HG02870 (cell line): ENCODE results near the gene RMRP.
"Not testable (repeated sequence)": the region's sequence is repeated elsewhere in the genome, so short reads cannot be mapped to it uniquely, and the experiment has no call there.

Source experiments
- ATAC-seq: cut with Tn5 transposase; IDR thresholded peaks from one replicate; pipeline ENCODE4 v1.9.1; 2021; ENCODE audit warnings: mild to moderate bottlenecking, moderate library complexity; ENCODE audit not compliant: unreplicated experiment

RMRP gene

DNA sequence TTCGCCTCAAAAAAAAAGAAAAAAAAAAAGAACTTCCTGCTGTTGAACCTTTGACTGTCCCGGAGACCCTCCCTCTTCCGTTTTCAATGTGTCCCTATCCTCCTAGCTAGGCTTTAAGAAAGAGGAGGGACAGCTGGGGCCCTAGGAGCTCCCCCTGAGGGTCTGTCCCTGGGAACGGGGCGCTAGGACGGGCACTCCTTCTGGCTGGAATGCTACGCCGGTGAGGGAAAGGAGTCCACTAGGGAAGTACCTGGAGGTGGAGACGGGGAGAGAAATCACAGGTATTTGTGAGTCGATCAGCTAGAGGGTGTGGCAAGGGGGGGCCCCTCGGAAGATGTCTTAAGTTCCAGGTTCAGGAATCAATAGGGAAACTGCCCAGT, 11.7 kb downstream of the RMRP start:
- no peak for ATAC-seq

DNA sequence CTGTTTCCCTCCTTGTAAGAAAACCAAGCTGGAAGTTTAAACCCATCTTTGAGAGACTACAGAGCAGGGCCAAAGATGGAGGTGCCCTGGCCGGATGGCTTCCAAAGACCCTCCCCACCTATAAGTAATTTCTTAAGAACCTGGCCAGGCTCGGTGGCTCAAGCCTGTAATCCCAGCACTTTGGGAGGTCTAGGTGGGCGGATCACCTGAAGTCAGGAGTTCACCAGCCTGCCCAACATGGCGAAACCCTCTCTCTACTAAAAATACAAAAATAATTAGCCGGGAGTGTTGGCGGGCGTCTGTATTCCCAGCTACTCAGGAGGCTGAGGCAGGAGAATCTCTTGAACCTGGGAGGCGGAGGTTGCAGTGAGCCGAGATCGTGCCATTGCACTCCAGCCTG, 12.1 kb downstream of the RMRP start:
- ATAC-seq = not testable (repeated sequence)

DNA sequence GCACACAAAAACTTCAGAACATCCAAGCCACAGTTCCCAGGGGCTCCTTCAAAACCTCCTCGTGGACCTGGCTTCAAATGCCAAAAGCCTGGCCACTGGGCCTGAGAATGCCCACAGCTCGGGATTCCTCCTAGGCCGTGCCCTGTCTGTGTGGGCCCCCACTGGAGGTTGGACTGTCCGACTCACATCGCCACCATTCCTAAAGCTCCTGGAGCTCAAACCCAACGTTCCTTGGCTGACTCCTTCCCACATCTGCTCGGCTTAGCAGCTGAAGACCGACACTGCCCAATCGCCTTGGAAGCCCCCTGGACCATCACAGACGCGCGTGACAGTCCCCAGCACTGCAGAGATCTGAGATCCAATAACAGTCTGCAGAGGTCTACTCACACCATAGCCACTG, 14.8 kb downstream of the RMRP start:
- no peak for ATAC-seq

DNA sequence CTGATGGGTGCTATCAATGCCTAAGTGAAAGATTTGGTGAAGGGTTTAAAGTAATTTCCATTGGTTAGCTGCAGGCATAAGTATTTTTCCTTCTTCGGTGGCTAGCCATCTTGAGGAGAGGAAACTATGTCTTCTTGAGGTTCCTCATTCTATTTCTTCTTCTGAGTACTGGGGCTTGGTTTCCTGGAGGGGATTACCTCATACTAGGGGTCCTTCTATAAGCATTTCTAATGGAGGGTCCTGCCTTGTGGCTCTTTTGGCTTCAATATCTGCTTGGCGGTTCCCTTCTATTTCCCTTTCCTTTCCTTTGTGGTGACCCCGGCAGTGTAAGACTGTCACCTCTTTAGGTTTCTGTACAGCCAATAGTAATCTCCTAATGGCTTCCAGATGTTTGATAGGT, 16.3 kb downstream of the RMRP start:
- not testable (repeated sequence) for ATAC-seq

DNA sequence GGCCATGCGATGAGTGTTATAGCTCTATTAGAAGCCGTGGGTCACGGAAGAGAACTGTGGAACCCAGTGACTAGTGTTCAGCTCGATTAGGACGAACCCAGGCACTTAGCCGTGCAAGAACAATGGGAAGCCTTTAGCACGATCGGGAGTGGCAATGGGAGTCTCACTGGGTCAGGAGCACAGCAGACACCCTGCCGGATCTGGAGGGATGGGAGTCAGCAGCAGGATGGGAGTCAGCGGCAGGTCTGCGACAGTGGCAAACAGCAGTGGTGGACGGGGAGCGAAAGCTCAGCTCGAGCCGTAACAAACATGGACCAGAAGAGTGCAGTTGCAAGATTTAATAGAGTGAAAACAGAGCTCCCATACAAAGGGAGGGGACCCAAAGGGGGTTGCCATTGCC, 17.4 kb downstream of the RMRP start:
- ATAC-seq = not testable (repeated sequence)

DNA sequence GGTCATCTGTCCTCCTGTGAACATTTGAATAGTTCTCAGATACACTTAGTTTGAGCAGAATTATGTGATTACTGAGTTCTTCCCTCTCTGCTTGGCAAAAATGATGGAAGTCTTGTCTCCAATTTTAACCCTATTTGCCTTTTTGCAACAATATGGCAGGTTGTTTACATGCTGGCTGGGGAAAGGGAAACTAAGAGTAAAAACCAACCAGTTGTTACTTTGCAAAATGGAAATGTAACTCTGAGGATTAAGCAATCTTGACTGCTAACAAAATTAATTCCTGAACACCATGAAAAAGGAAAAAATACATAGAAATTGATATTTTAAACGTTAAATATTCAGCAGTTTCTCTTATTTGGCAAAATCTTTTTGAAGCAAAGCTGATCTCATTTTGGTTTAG, 18.2 kb downstream of the RMRP start:
- no peak for ATAC-seq

DNA sequence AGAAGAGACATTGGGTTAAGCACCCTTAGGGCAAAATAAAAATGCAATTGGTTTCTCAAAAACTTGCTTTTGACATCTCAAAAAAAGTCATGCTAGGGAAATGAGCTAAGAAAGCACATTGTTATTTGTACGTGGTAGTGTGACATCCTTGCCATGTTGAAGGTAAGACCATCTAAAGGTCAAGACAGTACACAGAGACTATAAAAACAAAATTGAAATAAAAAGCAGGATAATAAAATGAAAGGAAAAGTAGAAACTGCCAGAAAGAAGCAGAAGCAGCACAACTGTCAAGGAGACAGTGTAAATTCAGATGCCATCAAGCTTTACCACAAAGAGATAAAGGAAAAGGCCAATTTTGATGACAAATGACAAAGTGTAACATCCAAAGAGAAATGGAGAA, 18.6 kb downstream of the RMRP start:
- not testable (repeated sequence) for ATAC-seq

DNA sequence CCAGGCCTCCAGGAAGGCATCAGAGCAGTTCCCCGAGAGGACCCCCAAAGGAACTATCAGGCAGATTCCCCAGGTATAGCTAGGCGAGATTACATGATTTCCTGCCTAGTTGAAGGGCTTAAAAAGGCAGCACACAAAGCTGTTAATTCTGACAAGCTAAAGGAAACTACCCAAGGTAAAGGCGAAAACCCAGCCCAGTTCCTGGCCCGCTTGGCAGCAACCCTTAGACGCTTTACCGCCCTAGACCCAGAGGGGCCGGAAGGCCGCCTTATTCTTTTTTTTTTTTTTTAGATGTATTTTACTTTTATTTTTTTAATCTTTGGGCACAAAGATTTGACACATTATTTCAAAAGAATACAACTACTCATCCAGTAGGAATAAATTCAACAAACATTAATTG, 19.1 kb downstream of the RMRP start:
- ATAC-seq = not testable (repeated sequence)

DNA sequence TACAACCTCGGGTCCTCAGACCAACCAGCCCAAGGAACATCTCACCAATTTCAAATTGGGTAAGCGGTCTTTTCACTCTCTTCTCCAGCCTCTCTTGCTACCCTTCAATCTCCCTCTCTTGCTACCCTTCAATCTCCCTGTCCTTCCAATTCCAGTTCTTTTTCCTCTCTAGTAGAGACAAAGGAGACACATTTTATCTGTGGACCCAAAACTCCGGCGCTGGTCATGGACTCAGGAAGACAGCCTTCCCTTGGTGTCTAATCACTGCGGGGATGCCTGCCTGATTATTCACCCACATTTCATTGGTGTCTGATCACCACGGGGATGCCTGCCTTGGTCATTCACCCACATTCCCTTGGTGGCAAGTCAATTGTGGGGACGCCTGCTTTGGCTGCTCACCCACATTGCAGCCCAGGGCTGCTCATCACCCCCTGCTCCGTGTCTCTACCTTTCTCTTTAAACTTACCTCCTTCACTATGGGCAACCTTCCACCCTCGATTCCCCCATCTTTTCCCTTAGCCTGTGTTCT, 20.3 kb downstream of the RMRP start:
- not testable (repeated sequence) for ATAC-seq

DNA sequence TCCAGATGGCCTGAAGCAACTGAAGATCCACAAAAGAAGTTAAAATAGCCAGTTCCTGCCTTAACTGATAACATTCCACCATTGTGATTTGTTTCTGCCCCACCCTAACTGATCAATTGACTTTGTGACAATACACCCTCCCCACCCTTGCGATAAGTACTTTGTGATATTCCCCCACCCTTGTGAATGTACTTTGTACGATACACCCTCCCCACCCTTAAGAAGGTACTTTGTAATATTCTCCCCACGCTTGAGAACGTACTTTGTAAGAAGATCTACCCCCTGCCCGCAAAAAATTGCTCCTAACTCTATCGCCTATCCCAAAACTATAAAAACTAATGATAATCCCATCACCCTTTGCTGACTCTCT, 21.0 kb downstream of the RMRP start:
- not testable (repeated sequence) for ATAC-seq

DNA sequence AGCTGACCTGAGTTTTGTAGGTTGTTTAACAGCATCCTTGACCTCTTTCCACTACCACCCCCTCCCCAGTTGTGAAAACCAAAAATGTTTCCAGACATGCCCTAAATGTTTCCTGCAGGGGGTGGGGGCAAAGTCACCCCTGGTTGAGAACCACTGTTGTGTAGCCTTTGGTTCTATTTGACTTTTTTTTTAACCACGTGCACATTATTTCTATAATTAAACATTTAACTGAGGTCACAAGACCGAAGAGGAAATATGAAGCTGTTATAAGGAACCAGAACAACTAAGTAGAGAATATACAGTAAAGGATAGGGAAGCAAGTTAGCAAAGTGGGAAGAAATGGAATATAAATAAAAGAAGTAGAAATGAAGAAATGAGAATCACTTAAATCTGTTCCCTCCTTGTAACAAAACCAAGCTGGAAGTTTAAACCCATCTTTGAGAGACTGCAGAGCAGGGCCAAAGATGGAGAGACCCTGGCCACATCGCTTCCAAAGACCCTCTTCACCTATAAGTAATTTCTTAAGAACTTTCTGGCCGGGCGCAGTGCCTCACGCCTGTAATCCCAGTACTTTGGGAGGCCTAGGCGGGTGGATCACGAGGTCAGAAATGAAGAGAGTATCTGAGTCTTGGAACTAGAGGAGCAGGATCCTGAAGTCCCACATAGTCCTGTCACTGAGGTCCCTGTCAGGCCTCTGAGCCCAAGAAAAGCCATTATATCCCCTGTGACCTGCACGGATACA, 21.5 kb downstream of the RMRP start:
- no peak for ATAC-seq

DNA sequence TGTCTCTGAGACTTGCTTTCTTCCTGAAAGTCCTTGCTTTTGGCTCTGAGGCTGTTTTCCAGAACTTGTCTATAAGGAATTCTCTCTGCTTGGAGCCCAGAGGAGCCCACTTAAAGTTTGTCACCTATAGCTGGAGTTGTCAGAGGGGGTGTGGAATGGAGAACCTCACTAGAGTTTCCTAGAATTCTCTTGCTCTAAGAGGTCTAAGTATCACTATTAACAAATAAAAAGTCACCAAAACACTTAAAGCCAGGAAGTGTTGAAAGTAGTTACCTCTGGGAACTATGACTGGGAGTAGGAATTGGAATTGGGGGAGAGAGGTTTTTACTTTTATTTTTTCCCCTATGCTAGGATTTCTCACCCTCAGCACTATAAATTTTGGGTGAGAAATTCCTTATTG, 22.1 kb downstream of the RMRP start:
- no peak for ATAC-seq

DNA sequence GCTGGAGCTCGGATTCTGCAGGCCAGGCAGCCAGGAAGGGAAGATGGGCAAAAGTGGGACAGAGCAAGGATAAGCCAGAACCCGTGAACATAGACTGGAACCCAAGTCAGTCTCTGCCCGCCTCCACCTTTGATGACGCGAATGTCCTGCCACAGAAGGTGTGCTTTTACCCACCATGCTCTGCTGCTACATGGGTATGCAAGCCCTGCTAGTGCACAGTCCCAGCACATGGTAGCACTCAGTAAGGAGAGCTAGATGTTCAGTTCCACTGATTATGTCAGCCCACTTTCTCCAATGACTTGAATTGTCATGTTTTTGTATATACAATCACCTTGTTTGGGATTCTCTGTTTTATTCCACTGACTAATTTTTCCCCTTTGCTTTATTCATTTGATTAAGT, 28.2 kb downstream of the RMRP start:
- no peak for ATAC-seq

DNA sequence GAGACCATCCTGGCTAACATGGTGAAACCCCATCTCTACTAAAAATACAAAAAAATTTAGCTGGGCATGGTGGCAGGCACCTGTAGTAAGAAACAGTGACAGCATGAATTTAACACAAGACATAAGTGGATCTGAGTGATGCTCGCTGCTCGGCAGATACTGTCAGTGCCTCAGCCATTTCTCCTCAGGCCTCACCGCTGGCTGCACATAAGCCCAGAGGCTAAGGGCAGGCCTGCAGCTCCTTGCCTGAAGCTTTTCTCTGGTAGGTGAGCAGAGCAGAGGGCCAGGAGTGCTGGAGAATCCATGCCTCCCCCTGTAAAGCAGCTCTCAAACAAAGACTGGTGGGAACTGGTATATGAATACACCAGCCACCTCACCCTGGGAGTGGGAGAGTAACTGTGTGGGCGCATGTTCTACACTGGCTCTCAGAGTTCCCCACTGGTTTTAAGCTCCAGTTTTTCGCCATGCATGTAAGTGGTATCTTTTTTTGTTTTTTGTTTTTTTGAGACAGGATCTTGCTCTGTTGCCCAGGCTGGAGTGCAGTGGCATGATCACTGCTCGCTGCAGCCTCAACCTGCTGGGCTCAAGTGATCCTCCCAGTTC, 29.3 kb downstream of the RMRP start:
- no peak for ATAC-seq

DNA sequence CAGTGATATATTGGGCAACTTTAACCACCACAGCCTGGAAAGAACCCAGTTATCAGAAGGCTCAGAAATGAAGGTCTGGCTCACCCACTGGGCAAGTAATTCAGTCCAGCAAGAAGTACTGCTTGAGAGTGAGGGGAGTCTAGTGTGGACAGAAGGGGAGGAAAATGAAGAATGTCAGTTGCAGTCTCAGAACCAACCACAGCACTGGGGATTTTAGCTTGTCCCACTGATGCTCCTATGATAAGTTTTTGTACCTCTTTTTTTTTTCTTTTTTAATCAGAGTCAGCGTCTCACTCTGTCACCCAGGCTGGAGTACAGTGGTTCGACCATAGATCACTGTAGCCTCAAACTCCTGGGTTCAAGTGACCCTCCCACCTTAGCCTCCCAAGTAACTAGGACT, 30.2 kb downstream of the RMRP start:
- no peak for ATAC-seq

DNA sequence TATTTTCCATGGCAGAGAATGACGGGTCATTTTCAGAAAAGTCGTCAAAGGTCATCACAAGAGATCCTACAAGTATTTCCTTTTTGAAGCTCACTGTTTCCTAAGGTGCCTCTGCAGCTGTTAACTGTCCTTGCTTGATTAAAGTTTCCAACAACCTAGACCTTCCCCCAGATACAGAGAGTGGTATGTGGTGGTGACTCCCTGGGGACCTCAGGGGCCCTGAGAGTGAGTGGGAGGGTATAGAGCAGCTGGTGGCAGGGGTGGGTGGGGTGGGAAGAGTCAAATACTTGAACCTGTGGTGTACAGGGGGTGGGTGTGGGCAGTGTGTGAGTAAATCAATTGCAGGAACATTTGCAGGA, 38.0 kb downstream of the RMRP start:
- peak; percentile 41 for ATAC-seq

DNA sequence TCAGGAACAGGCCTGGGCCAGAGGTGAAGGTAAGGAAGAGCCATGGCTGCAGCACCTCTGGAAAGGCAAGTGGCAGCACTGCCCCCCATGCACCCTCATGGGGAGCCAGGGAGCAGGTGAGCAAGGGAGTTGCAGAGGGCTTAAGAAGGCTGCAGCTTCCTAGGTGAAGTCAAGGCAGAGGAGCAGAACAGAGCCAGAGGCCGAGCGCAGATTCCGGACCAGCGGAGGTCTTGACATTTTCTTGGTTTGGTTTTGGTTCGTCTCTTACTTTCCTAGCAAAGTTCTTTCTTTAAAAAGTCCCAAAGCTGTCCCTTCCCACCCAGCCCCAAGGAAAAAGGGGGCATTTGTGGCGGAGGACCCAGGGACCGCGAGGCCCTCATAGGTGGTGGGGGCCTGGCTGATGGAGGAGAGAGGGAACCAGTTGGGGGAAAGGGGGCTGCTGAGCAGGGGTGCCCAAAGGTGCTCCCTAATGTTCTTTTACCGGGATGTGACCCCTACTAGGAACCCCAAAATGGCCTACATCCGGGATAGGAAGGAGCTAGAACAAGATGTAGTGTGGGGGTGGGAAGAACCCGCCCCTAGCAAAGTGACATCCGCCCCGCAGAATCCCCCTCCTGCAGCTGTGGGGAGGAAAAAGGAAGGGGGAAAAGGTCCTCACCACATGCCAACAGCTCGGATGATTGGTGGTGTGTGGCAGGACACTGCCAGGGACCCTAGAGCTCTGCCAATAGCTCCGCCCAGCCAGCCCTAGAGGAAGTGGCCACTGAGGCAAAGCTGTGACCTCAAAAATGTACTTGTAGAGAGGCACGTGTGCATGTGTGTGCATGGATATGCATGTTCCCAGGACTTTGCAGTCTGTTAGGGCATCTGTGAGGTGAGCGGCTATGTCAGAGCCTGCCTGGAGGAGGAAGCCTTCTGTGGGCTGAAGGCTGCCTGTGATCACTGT, 38.7 kb downstream of the RMRP start:
- ATAC-seq = peak; percentile 33

DNA sequence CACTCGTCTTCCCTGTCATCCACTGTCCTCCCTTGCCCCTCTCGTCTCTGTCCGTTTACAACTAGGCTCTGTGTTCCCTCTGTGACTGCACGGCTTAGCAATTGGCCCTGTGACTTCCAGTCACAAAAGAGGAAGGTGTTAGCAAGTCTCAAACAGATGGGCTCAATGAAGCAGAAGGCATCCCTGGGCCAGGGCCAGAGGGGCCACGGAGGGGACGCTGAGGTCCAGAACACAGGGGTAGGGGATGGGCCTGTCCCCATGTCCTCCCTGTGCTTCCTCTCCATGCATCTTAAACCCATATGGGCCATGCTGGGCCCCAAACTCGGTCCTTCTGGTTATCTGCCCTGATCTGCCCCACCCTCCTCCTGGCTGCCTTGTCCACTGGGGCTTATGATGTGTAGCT, 39.5 kb downstream of the RMRP start, which contains the start of gene CD72:
CD72 (minus strand) TSS at position 89 of the 403 bp plus-strand sequence. CDS start 110 bp downstream, outside the sequence.
- ATAC-seq = no peak

DNA sequence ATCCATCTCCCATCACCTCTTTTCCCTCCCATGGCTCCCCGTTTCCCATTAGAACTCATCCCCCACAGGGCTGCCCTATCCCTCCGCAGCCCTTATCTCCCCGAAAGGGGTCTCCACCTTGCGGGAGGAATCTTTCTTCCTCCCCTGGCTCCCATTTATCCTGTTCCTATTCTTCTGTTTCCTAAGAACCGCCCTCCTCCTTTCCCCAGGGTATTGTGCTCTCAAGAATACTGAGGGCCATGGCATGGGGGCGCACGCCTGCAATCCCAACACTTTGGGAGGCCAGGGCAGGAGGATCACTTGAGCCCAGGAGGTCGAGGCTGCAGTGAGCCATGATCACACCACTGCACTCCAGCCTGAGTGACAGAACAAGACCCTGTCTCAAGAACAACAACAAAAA, 40.3 kb downstream of the RMRP start:
- no peak for ATAC-seq

DNA sequence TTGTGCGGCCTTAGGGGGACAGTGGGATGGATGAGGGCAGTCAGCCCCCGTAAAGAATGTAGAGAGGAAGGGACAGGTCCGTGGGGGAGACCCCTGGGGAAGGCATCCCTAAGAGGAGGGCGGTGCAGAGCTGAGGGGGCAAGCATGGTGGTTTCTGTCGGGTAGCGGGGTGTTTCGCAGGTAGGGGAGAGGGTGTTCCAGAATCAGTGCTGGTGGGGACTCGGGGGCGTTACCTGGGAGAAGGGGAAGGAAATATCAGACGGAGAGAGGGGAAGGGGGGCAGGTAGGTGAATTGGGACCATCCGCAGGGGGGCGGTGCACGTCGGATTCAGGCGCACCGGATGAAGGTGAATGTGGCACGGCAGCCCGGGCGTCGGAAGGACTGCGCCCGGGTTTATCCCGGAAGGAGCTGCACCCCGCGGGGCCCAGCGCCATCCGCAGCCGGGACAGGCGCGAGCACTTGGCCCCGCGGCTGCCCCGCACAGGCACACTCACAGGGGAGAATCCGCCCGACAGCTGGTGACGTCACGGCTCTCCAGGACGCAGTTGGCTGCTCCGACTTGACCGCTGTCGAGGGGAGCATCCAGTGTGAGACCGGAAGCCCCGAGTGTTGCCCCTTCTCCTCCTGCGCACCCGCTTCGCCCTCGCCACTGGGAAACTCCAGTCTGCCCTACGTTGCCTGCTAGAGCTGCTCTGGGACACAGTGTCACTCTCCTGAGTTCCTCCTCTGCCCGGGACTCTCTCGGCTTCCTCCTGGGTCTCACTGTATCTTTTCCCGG, 40.9 kb downstream of the RMRP start:
- ATAC-seq = peak; percentile 30
